GM10266 (cell line): Measurements from ENCODE around the gene KDM3B.

Experiments
- DNase-seq: peaks from one replicate; pipeline ENCODE4 v3.0.0; 2012; ENCODE audit errors: extremely low spot score
- TF ChIP-seq, protein P1 (sequence below): IDR thresholded peaks from 2 replicates; pipeline ENCODE4 v1.5.1; 2012; ENCODE audit warnings: mild to moderate bottlenecking, low read depth; ENCODE audit not compliant: control insufficient read depth, insufficient read depth; ENCODE audit errors: missing control alignments

The KDM3B gene

DNA sequence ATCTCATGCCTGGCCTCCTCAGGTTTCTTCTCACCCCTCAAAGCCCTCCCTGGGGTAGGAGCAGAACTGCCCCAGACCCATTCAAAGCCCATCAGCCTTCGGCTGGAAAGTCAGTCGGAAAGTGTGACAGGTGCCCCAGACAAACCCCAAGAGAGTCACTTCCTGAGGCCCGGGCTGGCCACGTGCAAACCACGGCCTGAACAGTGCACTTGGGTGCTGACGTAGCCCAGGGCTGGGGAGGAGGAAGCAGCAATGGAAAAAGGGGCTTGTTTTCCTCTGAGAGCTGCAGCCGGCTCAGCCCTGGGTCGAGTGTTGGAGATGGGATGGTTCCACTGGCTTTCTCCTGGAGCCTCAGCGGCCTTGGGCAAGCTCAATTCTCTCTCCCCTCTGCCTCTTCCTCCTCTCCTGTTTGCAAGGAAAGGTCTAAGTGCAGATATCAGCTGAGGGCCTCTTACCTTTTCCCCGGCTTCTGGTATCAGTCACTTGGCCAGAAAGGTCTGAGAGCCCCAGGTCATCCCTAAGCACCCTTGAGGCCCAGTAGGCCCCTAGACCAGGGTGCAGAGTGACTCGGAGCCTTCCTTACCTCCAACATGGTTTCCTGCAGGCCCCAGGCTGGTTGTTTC is 106.9 kb downstream of the KDM3B start:
- DNase-seq, result peak; percentile 77
- TF ChIP-seq, protein P1, sequence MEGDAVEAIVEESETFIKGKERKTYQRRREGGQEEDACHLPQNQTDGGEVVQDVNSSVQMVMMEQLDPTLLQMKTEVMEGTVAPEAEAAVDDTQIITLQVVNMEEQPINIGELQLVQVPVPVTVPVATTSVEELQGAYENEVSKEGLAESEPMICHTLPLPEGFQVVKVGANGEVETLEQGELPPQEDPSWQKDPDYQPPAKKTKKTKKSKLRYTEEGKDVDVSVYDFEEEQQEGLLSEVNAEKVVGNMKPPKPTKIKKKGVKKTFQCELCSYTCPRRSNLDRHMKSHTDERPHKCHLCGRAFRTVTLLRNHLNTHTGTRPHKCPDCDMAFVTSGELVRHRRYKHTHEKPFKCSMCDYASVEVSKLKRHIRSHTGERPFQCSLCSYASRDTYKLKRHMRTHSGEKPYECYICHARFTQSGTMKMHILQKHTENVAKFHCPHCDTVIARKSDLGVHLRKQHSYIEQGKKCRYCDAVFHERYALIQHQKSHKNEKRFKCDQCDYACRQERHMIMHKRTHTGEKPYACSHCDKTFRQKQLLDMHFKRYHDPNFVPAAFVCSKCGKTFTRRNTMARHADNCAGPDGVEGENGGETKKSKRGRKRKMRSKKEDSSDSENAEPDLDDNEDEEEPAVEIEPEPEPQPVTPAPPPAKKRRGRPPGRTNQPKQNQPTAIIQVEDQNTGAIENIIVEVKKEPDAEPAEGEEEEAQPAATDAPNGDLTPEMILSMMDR, result no peak

DNA sequence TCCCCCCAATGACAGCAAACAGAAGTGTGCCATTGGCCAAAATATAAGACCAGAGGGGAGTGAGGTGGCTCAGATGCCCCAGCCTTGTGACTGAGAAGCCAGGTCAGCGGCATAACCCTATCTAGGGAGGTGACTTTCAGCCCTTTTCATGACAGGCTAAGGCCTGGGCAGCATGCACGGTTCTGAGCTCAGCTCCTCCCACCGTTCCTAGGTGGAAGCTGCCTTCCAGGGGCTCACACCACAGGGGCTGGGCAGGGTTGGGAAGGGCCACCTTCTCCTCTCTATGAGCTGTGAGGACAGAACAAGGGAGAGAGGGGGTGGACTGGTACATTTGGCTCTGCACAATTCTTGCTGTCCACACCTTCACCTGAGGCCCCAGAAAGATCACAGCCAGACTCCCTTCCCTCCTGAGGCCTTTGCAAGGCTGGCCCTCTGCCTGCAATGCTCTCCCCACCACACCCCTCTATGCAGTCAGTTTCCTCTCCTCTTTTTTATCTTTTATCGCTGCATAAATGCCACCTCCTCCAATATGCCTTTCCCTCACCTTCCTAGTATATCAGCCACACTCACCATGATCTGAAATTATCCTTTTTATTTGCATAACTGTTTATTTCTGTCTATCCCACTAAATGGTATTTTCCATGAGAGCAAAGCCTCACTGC is 107.7 kb downstream of the KDM3B start:
- no peak for DNase-seq
- TF ChIP-seq, protein P1, result no peak

DNA sequence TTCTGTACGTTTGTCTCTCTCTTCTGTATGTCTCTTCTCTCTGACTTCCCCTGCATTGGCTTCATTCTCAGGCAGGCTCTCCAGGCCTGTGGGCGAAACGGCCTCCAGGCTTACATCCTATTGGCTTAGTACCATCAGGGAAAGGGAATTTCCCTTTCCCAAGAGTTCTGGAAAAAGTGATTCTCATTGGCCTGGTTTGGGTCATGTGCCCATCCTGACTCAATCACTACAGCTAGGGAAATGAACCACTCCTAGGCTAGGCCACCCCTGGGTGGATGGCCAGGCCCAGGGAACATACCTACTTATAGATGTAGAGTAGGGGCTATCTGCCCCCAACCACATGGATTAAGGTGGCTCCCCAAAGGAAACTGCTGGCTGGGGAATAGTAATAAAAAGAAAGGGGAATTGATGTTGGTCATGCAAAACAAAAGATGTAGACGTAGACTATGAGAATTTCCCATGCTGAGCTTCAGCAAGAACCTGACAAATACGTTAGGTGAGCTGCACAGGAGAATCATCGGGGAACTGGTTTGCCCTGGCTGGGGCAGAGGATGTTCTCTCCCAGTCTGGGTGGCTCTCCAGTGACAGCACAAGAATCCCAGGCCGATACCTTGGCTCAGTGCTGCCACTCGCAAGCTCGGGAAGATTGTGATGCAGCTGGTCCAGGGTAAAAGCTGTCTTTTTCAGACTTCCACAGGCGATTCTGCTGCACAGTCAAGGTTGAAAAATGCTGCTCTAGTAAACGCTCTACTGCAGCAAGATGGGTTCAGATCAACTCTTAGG is 109.0 kb downstream of the KDM3B start:
- TF ChIP-seq, protein P1, result no peak
- DNase-seq, result no peak

DNA sequence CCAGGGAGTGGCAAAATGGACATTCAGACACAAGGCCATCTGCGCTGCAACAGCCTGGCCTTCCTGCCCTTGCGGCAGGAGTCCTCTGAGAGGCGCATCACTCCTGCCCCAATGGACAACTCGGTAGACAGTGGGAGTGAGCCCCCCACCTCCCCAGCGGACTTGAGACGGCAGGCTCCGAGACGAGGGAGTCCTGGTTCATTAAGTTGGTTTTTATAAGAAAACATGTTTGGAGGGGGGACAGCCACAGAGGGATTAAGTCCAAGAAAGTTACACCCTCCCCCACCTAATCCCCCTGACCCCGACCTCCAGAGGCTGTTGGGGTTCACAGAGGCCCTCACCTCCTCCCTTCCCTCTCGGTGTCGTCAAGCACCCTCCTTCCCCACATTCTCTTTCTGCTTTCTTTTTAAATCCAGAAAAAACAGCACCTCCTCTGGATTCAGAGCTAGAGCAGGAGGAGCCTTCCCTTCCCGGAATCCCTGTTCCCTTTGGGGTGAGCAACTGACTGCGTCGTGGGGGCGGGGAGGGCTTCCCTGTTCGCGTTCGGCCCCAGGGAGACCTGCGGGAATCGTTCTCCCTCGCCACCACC is 111.0 kb downstream of the KDM3B start:
- no peak for DNase-seq
- TF ChIP-seq, protein P1, result no peak

DNA sequence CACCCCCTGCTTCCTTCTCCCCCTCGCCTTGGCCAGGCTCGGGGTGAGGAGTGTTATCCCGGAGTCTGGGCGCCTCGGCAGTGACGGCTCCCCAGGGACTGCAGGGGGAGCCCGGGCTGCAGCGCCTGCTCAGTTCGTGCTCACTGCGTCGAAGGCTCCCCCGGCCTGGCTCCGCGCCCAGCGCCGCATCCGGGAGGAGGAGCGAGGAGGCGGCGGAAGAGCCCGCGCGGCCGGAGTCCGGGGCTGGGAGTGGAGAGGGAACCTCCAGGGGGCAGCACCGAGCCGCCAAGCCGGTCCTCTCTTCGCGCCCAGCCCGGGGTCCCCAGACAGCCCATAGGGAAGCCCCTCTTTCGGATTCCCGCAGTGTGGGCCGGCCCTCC is 111.5 kb downstream of the KDM3B start:
- TF ChIP-seq, protein P1, result peak; percentile 80

DNA sequence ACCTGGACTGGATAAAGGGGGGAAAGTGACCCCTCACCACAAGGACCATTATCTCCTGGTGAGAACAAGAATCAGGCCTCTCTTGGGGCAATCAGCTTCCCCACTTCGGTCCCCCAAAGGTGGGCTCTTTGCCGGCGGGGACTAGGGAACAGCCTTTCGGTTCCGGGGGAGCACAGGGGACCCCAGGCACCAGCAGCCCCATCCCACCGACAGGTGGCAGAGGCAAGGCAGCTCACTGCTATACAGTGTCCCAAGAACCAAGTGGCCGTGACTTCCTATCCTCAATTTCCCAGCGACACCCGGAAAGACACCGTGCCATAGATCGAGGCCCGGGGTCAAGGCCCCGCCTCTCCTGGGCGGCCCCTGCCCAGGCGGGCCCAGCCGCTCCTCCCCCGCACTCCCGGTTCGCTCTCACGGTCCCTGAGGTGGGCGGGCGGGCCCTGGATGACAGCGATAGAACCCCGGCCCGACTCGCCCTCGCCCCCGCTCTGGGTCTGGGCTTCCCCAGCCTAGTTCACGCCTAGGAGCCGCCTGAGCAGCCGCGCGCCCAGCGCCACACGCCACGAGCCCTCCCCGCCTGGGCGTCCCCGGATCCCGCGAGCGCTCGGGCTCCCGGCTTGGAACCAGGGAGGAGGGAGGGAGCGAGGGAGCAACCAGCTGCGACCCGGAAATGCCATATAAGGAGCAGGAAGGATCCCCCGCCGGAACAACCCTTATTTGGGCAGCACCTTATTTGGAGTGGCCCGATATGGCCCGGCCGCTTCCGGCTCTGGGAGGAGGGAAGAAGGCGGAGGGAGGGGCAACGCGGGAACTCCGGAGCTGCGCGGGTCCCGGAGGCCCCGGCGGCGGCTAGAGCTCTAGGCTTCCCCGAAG is 112.1 kb downstream of the KDM3B start:
- DNase-seq, result peak; percentile 97
- TF ChIP-seq, protein P1, result peak; percentile 37

More for the DNA sequence above, 111.5 kb downstream of the KDM3B start:
- peak; percentile 94 for DNase-seq
